Vagina (tissue), 2 donors: Measurements from ENCODE around the gene BIRC6.

ENCODE experiments used
- CTCF ChIP-seq, 3 experiments: fragments of 450-650 bp in 2 of 3; fragments of 200-600 bp in 1 of 3; sonication (generic) in 1 of 3; IDR thresholded peaks; one replicate each; pipeline ENCODE4 v1.5.1; 2017 to 2019; ENCODE audit warnings: antibody characterized with exemption in 3 of 3, mild to moderate bottlenecking in 2 of 3, moderate library complexity in 2 of 3
- POLR2A ChIP-seq, 2 donors: fragments of 450-650 bp; IDR thresholded peaks; one replicate each; pipeline ENCODE4 v1.6.1; 2017; ENCODE audit warnings: antibody characterized with exemption in 2 of 2, mild to moderate bottlenecking in 2 of 2, moderate library complexity in 2 of 2
- POLR2AphosphoS5 ChIP-seq, 2 donors: sonication (generic); formaldehyde crosslinking; IDR thresholded peaks; one replicate each; pipeline ENCODE4 v1.9.0; 2017; ENCODE audit warnings: antibody characterized with exemption in 2 of 2, mild to moderate bottlenecking in 2 of 2, low read depth in 1 of 2; ENCODE audit not compliant: insufficient read depth in 1 of 2

GRCh38 chr2:32495139-32495538 lies 138.3 kb downstream of the BIRC6 start:
- TF ChIP-seq POLR2A (IDR thresholded peaks at IDR 0.05) (no peak), CTCF (IDR thresholded peaks at IDR 0.05) (no peak), POLR2AphosphoS5 (IDR thresholded peaks at IDR 0.05; ENCODE audit: insufficient read depth in 1 of 2, low read depth in 1 of 2) (no peak)
